IMR-90 (cell line): Measurements from ENCODE around the gene EPB41L5. TPM values are rescaled to one million over a fixed set of nuclear protein-coding genes. Genes with fewer than 3 reads are reported as not detected.

Experiments
- ATAC-seq: fragments of 200-7000 bp; cut with Tn5 transposase; 2 replicates; pipeline ENCODE4 v1.9.1; 2020; ENCODE audit warnings: low read depth, mild to moderate bottlenecking, moderate library complexity
- BruUV-seq: library from RNA; stranded (reverse); fragments of 400-500 nt; replicated peaks from 2 replicates; lab custom pipeline; 2021; lab: Mats Ljungman, UMichigan
- CTCF ChIA-PET: fragments of 300-600 bp; formaldehyde crosslinking; extraction: SDS; loops from one replicate; lab custom pipeline; 2021; ENCODE audit warnings: antibody characterized with exemption; lab: Yijun Ruan, JAX
- POLR2A ChIA-PET: fragments of 300-600 bp; sonication (Branson Sonifier 250); formaldehyde crosslinking; loops from one replicate; lab custom pipeline; 2022; ENCODE audit warnings: antibody characterized with exemption; ENCODE audit not compliant: unreplicated experiment; lab: Charles Lee
- DNase-seq: peaks from one replicate; pipeline ENCODE4 v3.0.0; 2013
- H2AFZ ChIP-seq: replicated peaks from 2 replicates; pipeline ENCODE3; 2013; ENCODE audit warnings: low read length, mild to moderate bottlenecking; ENCODE audit not compliant: poor library complexity
- H2AK5ac ChIP-seq: 2 replicates; pipeline ENCODE4 v1.6.1; 2013; ENCODE audit warnings: low read depth, low read length, inconsistent platforms
- H2AK9ac ChIP-seq: replicated peaks from 2 replicates; pipeline ENCODE3; 2013; ENCODE audit warnings: mild to moderate bottlenecking, low read depth, low read length, moderate library complexity; ENCODE audit not compliant: poor library complexity
- H2BK120ac ChIP-seq: 2 replicates; pipeline ENCODE4 v1.6.1; 2013; ENCODE audit warnings: low read depth, low read length, inconsistent platforms
- H2BK15ac ChIP-seq: 3 replicates; pipeline ENCODE4 v1.6.1; 2013; ENCODE audit warnings: low read depth, low read length, inconsistent platforms
- H2BK20ac ChIP-seq: 2 replicates; pipeline ENCODE4 v1.6.1; 2013; ENCODE audit warnings: low read depth, mild to moderate bottlenecking, inconsistent platforms, low read length, moderate library complexity
- H2BK5ac ChIP-seq: 2 replicates; pipeline ENCODE4 v1.6.1; 2013; ENCODE audit warnings: mild to moderate bottlenecking, low read depth, low read length, inconsistent platforms; ENCODE audit not compliant: poor library complexity, severe bottlenecking
- H3K14ac ChIP-seq: replicated peaks from 2 replicates; pipeline ENCODE4 v1.6.1; 2013; ENCODE audit warnings: low read depth, low read length, inconsistent platforms
- H3K18ac ChIP-seq: 2 replicates; pipeline ENCODE4 v1.6.1; 2013; ENCODE audit warnings: low read depth, low read length, control low read depth
- H3K23ac ChIP-seq: 2 replicates; pipeline ENCODE4 v1.6.1; 2013; ENCODE audit warnings: low read depth, low read length, inconsistent platforms
- H3K27ac ChIP-seq: 2 replicates; pipeline ENCODE4 v1.5.1; 2013; ENCODE audit warnings: mild to moderate bottlenecking, control low read depth, low read length; ENCODE audit not compliant: insufficient read depth
- H3K27me3 ChIP-seq: 2 replicates; pipeline ENCODE4 v1.6.1; 2013; ENCODE audit warnings: low read length; ENCODE audit not compliant: control insufficient read depth, insufficient read depth
- H3K36me3 ChIP-seq: 2 replicates; pipeline ENCODE4 v1.6.1; 2013; ENCODE audit warnings: low read length, mixed read lengths; ENCODE audit not compliant: control insufficient read depth, insufficient read depth
- H3K4ac ChIP-seq: 2 replicates; pipeline ENCODE4 v1.6.1; 2013; ENCODE audit warnings: low read depth, low read length, inconsistent platforms
- H3K4me1 ChIP-seq: 2 replicates; pipeline ENCODE4 v1.6.1; 2013; ENCODE audit warnings: low read length, mixed read lengths; ENCODE audit not compliant: control insufficient read depth, insufficient read depth
- H3K4me2 ChIP-seq: 2 replicates; pipeline ENCODE4 v1.6.1; 2013; ENCODE audit warnings: low read depth, mild to moderate bottlenecking, control low read depth, low read length, moderate library complexity
- H3K4me3 ChIP-seq: 2 replicates; pipeline ENCODE4 v1.5.1; 2013; ENCODE audit warnings: low read depth, mild to moderate bottlenecking, control low read depth, low read length, moderate library complexity; ENCODE audit not compliant: insufficient read depth
- H3K56ac ChIP-seq: 2 replicates; pipeline ENCODE4 v1.6.1; 2013; ENCODE audit warnings: low read length, inconsistent platforms; ENCODE audit not compliant: insufficient read depth; ENCODE audit errors: extremely low read depth
- H3K79me1 ChIP-seq, 2 experiments: 2 replicates each; pipeline ENCODE4 v1.6.1; 2013; ENCODE audit warnings: low read length in 2 of 2, inconsistent platforms in 1 of 2, low read depth in 1 of 2
- H3K9ac ChIP-seq: 2 replicates; pipeline ENCODE4 v1.6.1; 2013; ENCODE audit warnings: low read depth, low read length, control low read depth
- H3K9me1 ChIP-seq: 2 replicates; pipeline ENCODE4 v1.6.1; 2013; ENCODE audit warnings: low read length, inconsistent platforms; ENCODE audit not compliant: insufficient read depth
- H3K9me3 ChIP-seq: 2 replicates; pipeline ENCODE4 v1.6.1; 2013; ENCODE audit warnings: low read length; ENCODE audit not compliant: control insufficient read depth, insufficient read depth
- H4K20me1 ChIP-seq: 2 replicates; pipeline ENCODE4 v1.6.1; 2013; ENCODE audit warnings: low read length, inconsistent platforms; ENCODE audit not compliant: insufficient read depth
- H4K5ac ChIP-seq: 2 replicates; pipeline ENCODE4 v1.6.1; 2013; ENCODE audit warnings: mild to moderate bottlenecking, low read depth, low read length, control low read depth
- H4K8ac ChIP-seq, 2 experiments: 2 replicates each; pipeline ENCODE4 v1.6.1; 2013; ENCODE audit warnings: low read depth in 2 of 2, low read length in 2 of 2, control low read depth in 1 of 2, inconsistent platforms in 1 of 2
- H4K91ac ChIP-seq: 2 replicates; pipeline ENCODE4 v1.6.1; 2013; ENCODE audit warnings: low read depth, low read length, inconsistent platforms; ENCODE audit not compliant: insufficient read depth
- CEBPB ChIP-seq: IDR thresholded peaks from 2 replicates; pipeline ENCODE4 v1.6.1; 2012; ENCODE audit warnings: low read depth, low read length, improper control_type of control experiment
- CHD1 ChIP-seq: IDR thresholded peaks from 2 replicates; pipeline ENCODE4 v1.6.1; 2012; ENCODE audit warnings: low read depth, low read length, improper control_type of control experiment
- RCOR1 ChIP-seq: IDR thresholded peaks from 2 replicates; pipeline ENCODE4 v1.6.1; 2012; ENCODE audit warnings: mild to moderate bottlenecking, low read length, improper control_type of control experiment; ENCODE audit not compliant: insufficient replicate concordance
- WGBS, 2 experiments: methylation state at CpG; one replicate each; pipeline versions ENCODE4 v1.1.5 to v1.1.7; 2013; ENCODE audit warnings: missing lambda C conversion rate in 2 of 2; ENCODE audit not compliant: insufficient read length in 1 of 2; ENCODE audit errors: extremely low coverage in 2 of 2; 5-methylcytosine and 5-hydroxymethylcytosine counted together
- dilution Hi-C: fragments of 300-500 bp; cut with HindIII; formaldehyde crosslinking; loops from one replicate; pipeline ENCODE4 v1.14.3; 2018; ENCODE audit warnings: low sequenced_read_pairs; ENCODE audit not compliant: unreplicated experiment
- in situ Hi-C: fragments of 300-500 bp; cut with MboI; formaldehyde crosslinking; loops from 3 replicates; pipeline ENCODE4 v1.14.3; 2019; ENCODE audit warnings: low sequenced_read_pairs, inconsistent platforms, mixed read lengths
- intact Hi-C: fragments of 100-400 bp; cut with micrococcal nuclease; formaldehyde crosslinking; loops from 2 replicates; pipeline ENCODE4 v1.10.0; 2022
- polyA plus RNA-seq, 3 experiments: library from polyadenylated mRNA; depleted of rRNA; stranded (reverse); fragments of >200 nt; gene quantifications; 2 replicates each; pipeline ENCODE4 v1.2.3, GENCODE V29; 2012; ENCODE audit warnings: low replicate concordance in 1 of 3
- total RNA-seq: library from RNA; depleted of rRNA; stranded (reverse); fragments of >200 nt; gene quantifications from 2 replicates; pipeline ENCODE4 v1.2.3, GENCODE V29; 2012

EPB41L5 gene
- total and polyA plus RNA-seq, 2 of the 4 experiments (the other 2 are of a cell fraction), result 5.1 to 10.6 TPM

- no peaks in the 10 kb centered on the region for H3K9me3 ChIP-seq
- no peak for TF ChIP-seq CEBPB
- TF ChIP-seq CHD1, result no peak
- no peak for TF ChIP-seq RCOR1
- peak overlapping the region; percentile 24; the same call in 1 of the 2 replicates for H3K14ac ChIP-seq
- in situ Hi-C loops, result no loop called here
- H4K20me1 ChIP-seq, result peaks cover 4% of the 10 kb centered on the region; the same call in 1 of the 2 replicates
- H3K4me2 ChIP-seq, result peak overlapping the region; percentile 92
- intact Hi-C loops, result loop anchor here (1.0 to 5.0 kb wide), 4 partner anchors 54 to 253 kb away; no protein-coding TSS in a partner anchor
- no peak overlapping the region for H4K91ac ChIP-seq
- H2BK120ac ChIP-seq, result no peak overlapping the region
- H2AK5ac ChIP-seq, result no peak overlapping the region
- H3K4me1 ChIP-seq, result peaks cover 4% of the 10 kb centered on the region; the same call in 1 of the 2 replicates
- H3K9me1 ChIP-seq, result no peaks in the 10 kb centered on the region
- WGBS, 2 experiments, result 0% methylated on average over 2 of the region's 17 CpGs; no CpG with 5 or more reads in 1 of the 2 experiments
- peak overlapping the region; percentile 68 for H3K9ac ChIP-seq
- H2BK20ac ChIP-seq, result no peak overlapping the region
- H3K4ac ChIP-seq, result no peak overlapping the region
- H3K27ac ChIP-seq, result no peak overlapping the region
- H3K4me3 ChIP-seq, result peak overlapping the region; percentile 93
- ChIA-PET CTCF (no interaction called here), POLR2A (no interaction called here)
- peak overlapping the region in 1 of 2 experiments; percentile 47; a peak in 2 of 4 replicates for H4K8ac ChIP-seq
- no peak overlapping the region for H4K5ac ChIP-seq
- TSS peak; percentile 63 for BruUV-seq
- H2BK5ac ChIP-seq, result no peak overlapping the region
- no peaks in the 10 kb centered on the region for H3K36me3 ChIP-seq
- H2AK9ac ChIP-seq, result no peak overlapping the region
- H3K23ac ChIP-seq, result peak overlapping the region; percentile 26; the same call in 1 of the 2 replicates
- ATAC-seq, result no peak
- peaks cover 5 to 26% of the 10 kb centered on the region in 2 experiments for H3K79me1 ChIP-seq
- no peak overlapping the region for H2BK15ac ChIP-seq
- DNase-seq, result no peak
- H3K18ac ChIP-seq, result no peak overlapping the region
- H3K27me3 ChIP-seq, result no peaks in the 10 kb centered on the region
- dilution Hi-C loops, result no loop called here
- H2AFZ ChIP-seq, result peak overlapping the region; percentile 97
- H3K56ac ChIP-seq, result 0 out of 2 replicates have a peak overlapping the region, but pooled peaks have one; percentile 8
Measured at GRCh38 chr2:120013597-120014223, 833 bp downstream of the EPB41L5 start.
